H9 (cell line): ENCODE data around the gene ERCC2. TPM values are rescaled to one million over a fixed set of nuclear protein-coding genes. Genes with fewer than 3 reads are reported as not detected.

Experiments
- DNase-seq: peaks from one replicate; pipeline ENCODE4 v3.0.0-alpha.2; 2017
- H2AFZ ChIP-seq: one replicate; pipeline ENCODE4 v1.6.1; 2013; ENCODE audit warnings: mild to moderate bottlenecking, low read length, control low read depth, moderate library complexity
- H2AK5ac ChIP-seq: 2 replicates; pipeline ENCODE4 v1.6.1; 2013; ENCODE audit warnings: low read length, control low read depth, mixed read lengths; ENCODE audit not compliant: insufficient read length
- H2BK120ac ChIP-seq: one replicate; pipeline ENCODE4 v1.6.1; 2013; ENCODE audit warnings: low read depth, mild to moderate bottlenecking, low read length, control low read depth, inconsistent platforms; ENCODE audit not compliant: poor library complexity, severe bottlenecking
- H2BK12ac ChIP-seq: 2 replicates; pipeline ENCODE4 v1.6.1; 2013; ENCODE audit warnings: low read length, control low read depth, mixed read lengths, low read depth; ENCODE audit not compliant: insufficient read length
- H2BK15ac ChIP-seq: 2 replicates; pipeline ENCODE4 v1.6.1; 2013; ENCODE audit warnings: low read depth, low read length, control low read depth
- H2BK20ac ChIP-seq: one replicate; pipeline ENCODE4 v1.6.1; 2013; ENCODE audit warnings: low read depth, mild to moderate bottlenecking, low read length, control low read depth, inconsistent platforms; ENCODE audit not compliant: poor library complexity, severe bottlenecking
- H2BK5ac ChIP-seq: 2 replicates; pipeline ENCODE4 v1.6.1; 2013; ENCODE audit warnings: low read length, control low read depth, mixed read lengths; ENCODE audit not compliant: insufficient read length
- H3K14ac ChIP-seq: 2 replicates; pipeline ENCODE4 v1.6.1; 2013; ENCODE audit warnings: low read length, control low read depth; ENCODE audit not compliant: insufficient read depth
- H3K18ac ChIP-seq: 2 replicates; pipeline ENCODE4 v1.6.1; 2013; ENCODE audit warnings: low read depth, mild to moderate bottlenecking, mixed read lengths, low read length, control low read depth; ENCODE audit not compliant: insufficient read length
- H3K23ac ChIP-seq: 2 replicates; pipeline ENCODE4 v1.6.1; 2013; ENCODE audit warnings: low read length, control low read depth, mixed read lengths, low read depth; ENCODE audit not compliant: insufficient read length
- H3K23me2 ChIP-seq: 2 replicates; pipeline ENCODE4 v1.6.1; 2013; ENCODE audit warnings: low read depth, mild to moderate bottlenecking, mixed read lengths, low read length, control low read depth; ENCODE audit not compliant: insufficient read length, poor library complexity, severe bottlenecking
- H3K27ac ChIP-seq: 2 replicates; pipeline ENCODE4 v1.5.1; 2013; ENCODE audit warnings: low read length, control low read depth, mixed read lengths, low read depth; ENCODE audit not compliant: insufficient read length
- H3K27me3 ChIP-seq: 2 replicates; pipeline ENCODE4 v1.6.1; 2013; ENCODE audit warnings: low read length, control low read depth, inconsistent platforms; ENCODE audit not compliant: insufficient read depth
- H3K4ac ChIP-seq: 2 replicates; pipeline ENCODE4 v1.6.1; 2013; ENCODE audit warnings: low read depth, mild to moderate bottlenecking, control low read depth, inconsistent platforms, low read length, moderate library complexity
- H3K4me1 ChIP-seq: 2 replicates; pipeline ENCODE4 v1.6.1; 2013; ENCODE audit warnings: low read length, control low read depth, inconsistent platforms; ENCODE audit not compliant: insufficient read depth
- H3K4me2 ChIP-seq: 2 replicates; pipeline ENCODE4 v1.6.1; 2013; ENCODE audit warnings: low read length, control low read depth, mixed read lengths; ENCODE audit not compliant: insufficient read length, insufficient read depth
- H3K56ac ChIP-seq: 2 replicates; pipeline ENCODE4 v1.6.1; 2013; ENCODE audit warnings: low read depth, mild to moderate bottlenecking, mixed read lengths, low read length, control low read depth; ENCODE audit not compliant: insufficient read length
- H3K79me1 ChIP-seq: 2 replicates; pipeline ENCODE4 v1.6.1; 2013; ENCODE audit warnings: low read depth, mild to moderate bottlenecking, moderate library complexity, low read length, control low read depth, inconsistent platforms; ENCODE audit not compliant: insufficient read depth, poor library complexity, severe bottlenecking
- H3K79me2 ChIP-seq: 2 replicates; pipeline ENCODE4 v1.6.1; 2013; ENCODE audit warnings: low read length, control low read depth, inconsistent platforms; ENCODE audit not compliant: insufficient read depth
- H3K9ac ChIP-seq: 2 replicates; pipeline ENCODE4 v1.6.1; 2013; ENCODE audit warnings: low read length, control low read depth, mixed read lengths; ENCODE audit not compliant: insufficient read length; ENCODE audit errors: extremely low read depth
- H3K9me3 ChIP-seq: one replicate; pipeline ENCODE4 v1.6.1; 2013; ENCODE audit warnings: low read depth, low read length, inconsistent platforms; ENCODE audit not compliant: control insufficient read depth
- H3T11ph ChIP-seq: one replicate; pipeline ENCODE4 v1.6.1; 2013; ENCODE audit warnings: mild to moderate bottlenecking, low read length, control low read depth, inconsistent platforms
- H4K20me1 ChIP-seq: one replicate; pipeline ENCODE4 v1.6.1; 2013; ENCODE audit not compliant: control insufficient read depth, insufficient read length, insufficient read depth
- H4K5ac ChIP-seq: 2 replicates; pipeline ENCODE4 v1.6.1; 2013; ENCODE audit warnings: low read depth, mild to moderate bottlenecking, mixed read lengths, low read length, control low read depth; ENCODE audit not compliant: insufficient read length
- H4K8ac ChIP-seq: replicated peaks from 2 replicates; pipeline ENCODE4 v1.6.1; 2013; ENCODE audit warnings: low read length, control low read depth, mixed read lengths, low read depth; ENCODE audit not compliant: insufficient read length
- H4K91ac ChIP-seq: 2 replicates; pipeline ENCODE4 v1.6.1; 2013; ENCODE audit warnings: low read depth, mild to moderate bottlenecking, moderate library complexity, mixed read lengths, low read length, control low read depth; ENCODE audit not compliant: insufficient read length
- H3K27ac Mint-ChIP-seq, 3 experiments: 2 replicates in 2 of 3; 3 replicates in 1 of 3; pipeline ENCODE4 v1.8.0; 2020 to 2021; ENCODE audit warnings: mixed read lengths in 3 of 3, mild to moderate bottlenecking in 1 of 3, moderate library complexity in 1 of 3
- H3K27me3 Mint-ChIP-seq: 2 replicates; pipeline ENCODE4 v1.8.0; 2021; ENCODE audit warnings: low read depth, mild to moderate bottlenecking, moderate library complexity, mixed read lengths
- H3K36me3 Mint-ChIP-seq, 3 experiments: 2 replicates in 2 of 3; 3 replicates in 1 of 3; pipeline ENCODE4 v1.8.0; 2020 to 2021; ENCODE audit warnings: low read depth in 3 of 3, mixed read lengths in 3 of 3; ENCODE audit not compliant: insufficient read depth in 1 of 3
- H3K4me1 Mint-ChIP-seq, 2 experiments: 2 replicates each; pipeline ENCODE4 v1.8.0; 2020; ENCODE audit warnings: mixed read lengths in 2 of 2
- H3K4me3 Mint-ChIP-seq, 2 experiments: 2 replicates in 1 of 2; 3 replicates in 1 of 2; pipeline ENCODE4 v1.8.0; 2020 to 2021; ENCODE audit warnings: mild to moderate bottlenecking in 2 of 2, mixed read lengths in 2 of 2, moderate library complexity in 1 of 2
- H3K9me3 Mint-ChIP-seq, 2 experiments: 2 replicates in 1 of 2; 3 replicates in 1 of 2; pipeline ENCODE4 v1.8.0; 2020; ENCODE audit warnings: mild to moderate bottlenecking in 2 of 2, mixed read lengths in 2 of 2, moderate library complexity in 1 of 2
- WGBS: extraction: QIAGEN DNeasy Blood & Tissue Kit; methylation state at CpG from one replicate; pipeline ENCODE4 v1.1.7; 2013; ENCODE audit warnings: missing lambda C conversion rate, low lambda C conversion rate, mixed read lengths; ENCODE audit not compliant: insufficient read length; ENCODE audit errors: extremely low coverage; 5-methylcytosine and 5-hydroxymethylcytosine counted together
- total RNA-seq: library from RNA; stranded (reverse); gene quantifications from 2 replicates; pipeline ENCODE4 v1.2.1, GENCODE V29; 2021
- TF ChIP-seq, protein P1 (sequence below): fragments of 200-600 bp; sonication (generic); conservative IDR thresholded peaks from 3 replicates; pipeline ENCODE4 v1.8.0; 2021; ENCODE audit warnings: antibody characterized with exemption, mild to moderate bottlenecking

ERCC2 gene
- total RNA-seq, 1 experiment from 2014 or later, result 98.7 TPM

DNA sequence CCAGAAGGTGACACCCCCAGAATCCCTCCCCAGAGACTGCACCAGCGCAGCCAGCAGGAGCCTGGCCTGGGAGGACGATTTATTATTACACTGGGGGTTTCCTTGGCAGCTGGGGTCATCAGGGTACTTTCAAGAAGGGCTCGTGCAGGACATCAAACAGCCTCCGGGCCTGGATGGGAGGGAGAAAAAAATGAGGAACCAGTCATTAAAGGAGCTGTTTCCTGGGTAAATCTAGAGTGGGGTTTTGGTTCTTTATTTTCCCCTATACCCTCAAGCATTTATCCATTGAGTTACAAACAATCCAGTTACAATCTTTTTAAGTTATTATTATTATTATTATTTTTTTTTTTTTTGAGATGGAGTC, 39.2 kb upstream of the ERCC2 start:
- no peak overlapping the region for H2AFZ ChIP-seq
- H4K91ac ChIP-seq, result no peak overlapping the region
- no peaks in the 10 kb centered on the region for H3K27me3 ChIP-seq
- no peak overlapping the region for H2AK5ac ChIP-seq
- DNase-seq, result no peak
- H2BK120ac ChIP-seq, result no peak overlapping the region
- H3K27ac ChIP-seq, result no peak overlapping the region
- TF ChIP-seq, protein P1, sequence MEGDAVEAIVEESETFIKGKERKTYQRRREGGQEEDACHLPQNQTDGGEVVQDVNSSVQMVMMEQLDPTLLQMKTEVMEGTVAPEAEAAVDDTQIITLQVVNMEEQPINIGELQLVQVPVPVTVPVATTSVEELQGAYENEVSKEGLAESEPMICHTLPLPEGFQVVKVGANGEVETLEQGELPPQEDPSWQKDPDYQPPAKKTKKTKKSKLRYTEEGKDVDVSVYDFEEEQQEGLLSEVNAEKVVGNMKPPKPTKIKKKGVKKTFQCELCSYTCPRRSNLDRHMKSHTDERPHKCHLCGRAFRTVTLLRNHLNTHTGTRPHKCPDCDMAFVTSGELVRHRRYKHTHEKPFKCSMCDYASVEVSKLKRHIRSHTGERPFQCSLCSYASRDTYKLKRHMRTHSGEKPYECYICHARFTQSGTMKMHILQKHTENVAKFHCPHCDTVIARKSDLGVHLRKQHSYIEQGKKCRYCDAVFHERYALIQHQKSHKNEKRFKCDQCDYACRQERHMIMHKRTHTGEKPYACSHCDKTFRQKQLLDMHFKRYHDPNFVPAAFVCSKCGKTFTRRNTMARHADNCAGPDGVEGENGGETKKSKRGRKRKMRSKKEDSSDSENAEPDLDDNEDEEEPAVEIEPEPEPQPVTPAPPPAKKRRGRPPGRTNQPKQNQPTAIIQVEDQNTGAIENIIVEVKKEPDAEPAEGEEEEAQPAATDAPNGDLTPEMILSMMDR, result no peak
- H3K56ac ChIP-seq, result no peak overlapping the region
- no peak overlapping the region for H3K14ac ChIP-seq
- H3K4ac ChIP-seq, result no peak overlapping the region
- no peaks in the 10 kb centered on the region for H3K79me1 ChIP-seq
- H3K18ac ChIP-seq, result no peak overlapping the region
- WGBS, result no CpG with 5 or more reads among the region's 4 CpGs
- H4K20me1 ChIP-seq, result no peaks in the 10 kb centered on the region
- no peak overlapping the region for H3T11ph ChIP-seq
- H4K8ac ChIP-seq, result no peak overlapping the region
- H2BK12ac ChIP-seq, result no peak overlapping the region
- H3K23ac ChIP-seq, result no peak overlapping the region
- no peaks in the 10 kb centered on the region for H3K27me3 Mint-ChIP-seq
- H3K27ac Mint-ChIP-seq, result no peak overlapping the region
- no peaks in the 10 kb centered on the region for H3K9me3 ChIP-seq
- H3K4me3 Mint-ChIP-seq, result no peak overlapping the region
- peaks cover 5 to 9% of the 10 kb centered on the region in 2 experiments; a peak in 3 of 4 replicates for H3K4me1 Mint-ChIP-seq
- H4K5ac ChIP-seq, result no peak overlapping the region
- H2BK20ac ChIP-seq, result no peak overlapping the region
- no peaks in the 10 kb centered on the region for H3K4me1 ChIP-seq
- H3K79me2 ChIP-seq, result no peaks in the 10 kb centered on the region; the same call in 1 of the 2 replicates
- peaks cover 28 to 56% (median 51%) of the 10 kb centered on the region in 3 experiments; a peak in 6 of 7 replicates for H3K36me3 Mint-ChIP-seq
- no peak overlapping the region for H2BK15ac ChIP-seq
- no peak overlapping the region for H3K9ac ChIP-seq
- H3K4me2 ChIP-seq, result no peak overlapping the region
- H3K9me3 Mint-ChIP-seq, result no peaks in the 10 kb centered on the region; a peak in 1 of 5 replicates
- H2BK5ac ChIP-seq, result no peak overlapping the region
- peaks cover 15% of the 10 kb centered on the region for H3K23me2 ChIP-seq
